Suprapubic skin (tissue), 4 donors: ENCODE results near the gene ADCY5. TPM values are rescaled to one million over a fixed set of nuclear protein-coding genes. Genes with fewer than 3 reads are reported as not detected.

Experiments
- DNase-seq, 2 donors: peaks; one replicate each; pipeline ENCODE4 v3.0.0-alpha.2; 2019; ENCODE audit warnings: low spot score in 2 of 2
- H3K27ac ChIP-seq: fragments of 200-600 bp; sonication (generic); one replicate; pipeline ENCODE4 v1.5.1; 2019
- H3K27me3 ChIP-seq: fragments of 200-600 bp; sonication (generic); one replicate; pipeline ENCODE4 v1.5.1; 2019
- H3K36me3 ChIP-seq: fragments of 200-600 bp; sonication (generic); one replicate; pipeline ENCODE4 v1.5.1; 2019
- H3K4me1 ChIP-seq: fragments of 200-600 bp; sonication (generic); one replicate; pipeline ENCODE4 v1.5.1; 2019
- H3K4me3 ChIP-seq: fragments of 200-600 bp; sonication (generic); one replicate; pipeline ENCODE4 v1.5.1; 2019; ENCODE audit warnings: mild to moderate bottlenecking
- H3K9me3 ChIP-seq: fragments of 200-600 bp; sonication (generic); one replicate; pipeline ENCODE4 v1.5.1; 2019
- CTCF ChIP-seq, 2 donors: fragments of 200-600 bp in 1 of 2; fragments of 450-650 bp in 1 of 2; sonication (generic) in 1 of 2; IDR thresholded peaks; one replicate each; pipeline ENCODE4 v1.5.1; 2016 to 2019; ENCODE audit warnings: antibody characterized with exemption in 2 of 2, mild to moderate bottlenecking in 1 of 2, moderate library complexity in 1 of 2
- EP300 ChIP-seq: sonication (generic); formaldehyde crosslinking; IDR thresholded peaks from one replicate; pipeline ENCODE4 v1.6.1; 2017; ENCODE audit warnings: antibody characterized with exemption
- POLR2A ChIP-seq, 2 donors: fragments of 450-650 bp; IDR thresholded peaks; one replicate each; pipeline ENCODE4 v1.6.1; 2017; ENCODE audit warnings: antibody characterized with exemption in 2 of 2, mild to moderate bottlenecking in 2 of 2, moderate library complexity in 2 of 2
- POLR2AphosphoS5 ChIP-seq, 3 donors: sonication (generic); formaldehyde crosslinking; IDR thresholded peaks; one replicate each; pipeline ENCODE4 v1.6.1; 2017; ENCODE audit warnings: antibody characterized with exemption in 3 of 3
- WGBS: methylation state at CpG from one replicate; pipeline ENCODE4 v1.1.5; 2018; 5-methylcytosine and 5-hydroxymethylcytosine counted together
- total RNA-seq, 4 donors: library from RNA; depleted of rRNA; stranded (reverse); fragments of >200 nt; gene quantifications; one replicate each; pipeline ENCODE4 v1.1.0, GENCODE V29; 2016

Gene ADCY5
- total RNA-seq, 4 donors from 2014 or later, result 1.4 to 4.9 (median 4.0) TPM

GRCh38 chr3:123330441-123330991, 118.4 kb downstream of the ADCY5 start:
- TF ChIP-seq POLR2A (IDR thresholded peaks at IDR 0.05) (no peak), POLR2AphosphoS5 (IDR thresholded peaks at IDR 0.05) (no peak), CTCF (IDR thresholded peaks at IDR 0.05) (no peak), EP300 (no peak)
- no peak for DNase-seq
- H3K4me1 ChIP-seq, result no peaks in the 10 kb centered on the region
- H3K36me3 ChIP-seq, result no peaks in the 10 kb centered on the region
- H3K27ac ChIP-seq, result no peak overlapping the region
- 66% methylated on average over 13 of the region's 15 CpGs for WGBS
- H3K9me3 ChIP-seq, result no peaks in the 10 kb centered on the region
- H3K4me3 ChIP-seq, result no peak overlapping the region
- H3K27me3 ChIP-seq, result peaks cover 7% of the 10 kb centered on the region

GRCh38 chr3:123329636-123330340, 119.1 kb downstream of the ADCY5 start:
- no peaks in the 10 kb centered on the region for H3K4me1 ChIP-seq
- 57% methylated on average over 9 of the region's 10 CpGs for WGBS
- TF ChIP-seq EP300 (no peak), POLR2AphosphoS5 (IDR thresholded peaks at IDR 0.05) (no peak), CTCF (IDR thresholded peaks at IDR 0.05) (no peak), POLR2A (IDR thresholded peaks at IDR 0.05) (no peak)
- H3K9me3 ChIP-seq, result no peaks in the 10 kb centered on the region
- H3K27ac ChIP-seq, result no peak overlapping the region
- no peak overlapping the region for H3K4me3 ChIP-seq
- H3K36me3 ChIP-seq, result no peaks in the 10 kb centered on the region
- no peak for DNase-seq
- H3K27me3 ChIP-seq, result peaks cover 7% of the 10 kb centered on the region

- Histone ChIP-seq H3K36me3 (no peaks in the 10 kb centered on the region), H3K4me3 (no peak overlapping the region), H3K9me3 (no peaks in the 10 kb centered on the region), H3K27me3 (peaks cover 7% of the 10 kb centered on the region), H3K27ac (no peak overlapping the region), H3K4me1 (no peaks in the 10 kb centered on the region)
- 18% methylated on average over 10 of the region's 13 CpGs for WGBS
- TF ChIP-seq CTCF (IDR thresholded peaks at IDR 0.05) (peak; percentile 77 to 96), POLR2A (IDR thresholded peaks at IDR 0.05) (no peak)
- peak in 1 of 2 donors; percentile 81 for DNase-seq
These were observed 119.8 kb downstream of the ADCY5 start for GRCh38 chr3:123328851-123329635.

- Histone ChIP-seq H3K27ac (no peak overlapping the region), H3K4me1 (no peaks in the 10 kb centered on the region), H3K36me3 (no peaks in the 10 kb centered on the region), H3K27me3 (peaks cover 7% of the 10 kb centered on the region), H3K9me3 (no peaks in the 10 kb centered on the region), H3K4me3 (no peak overlapping the region)
- TF ChIP-seq CTCF (IDR thresholded peaks at IDR 0.05) (no peak), POLR2AphosphoS5 (IDR thresholded peaks at IDR 0.05) (no peak), POLR2A (IDR thresholded peaks at IDR 0.05) (no peak), EP300 (no peak)
- WGBS, result 74% methylated on average over 21 of the region's 25 CpGs
- DNase-seq, result no peak
These were observed 120.7 kb downstream of the ADCY5 start for GRCh38 chr3:123327956-123328850.
